ENCODE measurements around the gene NXPE3.

NXPE3 gene

DNA sequence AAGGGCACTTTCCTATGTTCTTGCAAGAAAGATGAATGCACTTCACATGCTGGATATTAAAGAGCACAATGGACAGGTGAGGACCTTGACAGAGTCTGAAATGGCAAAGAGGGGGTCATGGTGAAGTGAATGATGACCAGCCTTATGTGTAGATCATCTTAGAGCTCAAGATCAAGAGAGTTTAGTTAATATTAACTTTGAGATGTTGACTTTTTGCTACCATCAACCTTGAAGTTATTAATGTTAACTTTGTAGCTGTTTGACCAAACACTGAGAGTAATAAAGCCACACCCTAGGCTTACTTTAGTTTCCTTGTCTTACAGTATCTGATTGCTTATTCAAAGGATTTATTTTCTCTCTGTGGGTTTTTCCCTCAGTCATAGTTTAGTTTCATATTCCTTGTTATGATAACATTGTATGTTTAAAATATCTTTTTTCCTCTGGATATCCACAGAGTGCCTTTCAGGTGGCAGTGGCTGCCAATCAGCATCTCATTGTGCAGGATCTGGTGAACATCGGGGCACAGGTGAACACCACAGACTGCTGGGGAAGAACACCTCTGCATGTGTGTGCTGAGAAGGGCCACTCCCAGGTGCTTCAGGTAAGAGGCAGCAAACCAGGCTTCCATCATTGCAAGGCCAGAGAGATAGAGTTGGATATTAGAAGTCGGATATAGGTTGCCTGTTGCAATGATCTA, 75.7 kb downstream of the NXPE3 start:
- DNase-seq (ENCODE audit: low read depth in 1 of 2, low spot score in 1 of 2): no peak
- H3K27me3 ChIP-seq (ENCODE audit: insufficient read depth, poor library complexity, severe bottlenecking): peaks cover 5% of the 10 kb centered on the region
- H3K4me3 ChIP-seq (replicated peaks; ENCODE audit: insufficient read depth, low read length): no peak overlapping the region
- no peak overlapping the region for H3K27ac ChIP-seq (replicated peaks)
- TF ChIP-seq, protein P1, sequence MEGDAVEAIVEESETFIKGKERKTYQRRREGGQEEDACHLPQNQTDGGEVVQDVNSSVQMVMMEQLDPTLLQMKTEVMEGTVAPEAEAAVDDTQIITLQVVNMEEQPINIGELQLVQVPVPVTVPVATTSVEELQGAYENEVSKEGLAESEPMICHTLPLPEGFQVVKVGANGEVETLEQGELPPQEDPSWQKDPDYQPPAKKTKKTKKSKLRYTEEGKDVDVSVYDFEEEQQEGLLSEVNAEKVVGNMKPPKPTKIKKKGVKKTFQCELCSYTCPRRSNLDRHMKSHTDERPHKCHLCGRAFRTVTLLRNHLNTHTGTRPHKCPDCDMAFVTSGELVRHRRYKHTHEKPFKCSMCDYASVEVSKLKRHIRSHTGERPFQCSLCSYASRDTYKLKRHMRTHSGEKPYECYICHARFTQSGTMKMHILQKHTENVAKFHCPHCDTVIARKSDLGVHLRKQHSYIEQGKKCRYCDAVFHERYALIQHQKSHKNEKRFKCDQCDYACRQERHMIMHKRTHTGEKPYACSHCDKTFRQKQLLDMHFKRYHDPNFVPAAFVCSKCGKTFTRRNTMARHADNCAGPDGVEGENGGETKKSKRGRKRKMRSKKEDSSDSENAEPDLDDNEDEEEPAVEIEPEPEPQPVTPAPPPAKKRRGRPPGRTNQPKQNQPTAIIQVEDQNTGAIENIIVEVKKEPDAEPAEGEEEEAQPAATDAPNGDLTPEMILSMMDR (IDR thresholded peaks at IDR 0.05; ENCODE audit: insufficient read depth, low read length): no peak
- TF ChIP-seq POLR2AphosphoS5 (IDR thresholded peaks at IDR 0.05; ENCODE audit: low read depth) (no peak), GABPA (IDR thresholded peaks at IDR 0.05; ENCODE audit: low read depth) (no peak), SPI1 (IDR thresholded peaks at IDR 0.05; ENCODE audit: borderline replicate concordance, low read depth) (no peak)
- TF ChIP-seq, protein P2, sequence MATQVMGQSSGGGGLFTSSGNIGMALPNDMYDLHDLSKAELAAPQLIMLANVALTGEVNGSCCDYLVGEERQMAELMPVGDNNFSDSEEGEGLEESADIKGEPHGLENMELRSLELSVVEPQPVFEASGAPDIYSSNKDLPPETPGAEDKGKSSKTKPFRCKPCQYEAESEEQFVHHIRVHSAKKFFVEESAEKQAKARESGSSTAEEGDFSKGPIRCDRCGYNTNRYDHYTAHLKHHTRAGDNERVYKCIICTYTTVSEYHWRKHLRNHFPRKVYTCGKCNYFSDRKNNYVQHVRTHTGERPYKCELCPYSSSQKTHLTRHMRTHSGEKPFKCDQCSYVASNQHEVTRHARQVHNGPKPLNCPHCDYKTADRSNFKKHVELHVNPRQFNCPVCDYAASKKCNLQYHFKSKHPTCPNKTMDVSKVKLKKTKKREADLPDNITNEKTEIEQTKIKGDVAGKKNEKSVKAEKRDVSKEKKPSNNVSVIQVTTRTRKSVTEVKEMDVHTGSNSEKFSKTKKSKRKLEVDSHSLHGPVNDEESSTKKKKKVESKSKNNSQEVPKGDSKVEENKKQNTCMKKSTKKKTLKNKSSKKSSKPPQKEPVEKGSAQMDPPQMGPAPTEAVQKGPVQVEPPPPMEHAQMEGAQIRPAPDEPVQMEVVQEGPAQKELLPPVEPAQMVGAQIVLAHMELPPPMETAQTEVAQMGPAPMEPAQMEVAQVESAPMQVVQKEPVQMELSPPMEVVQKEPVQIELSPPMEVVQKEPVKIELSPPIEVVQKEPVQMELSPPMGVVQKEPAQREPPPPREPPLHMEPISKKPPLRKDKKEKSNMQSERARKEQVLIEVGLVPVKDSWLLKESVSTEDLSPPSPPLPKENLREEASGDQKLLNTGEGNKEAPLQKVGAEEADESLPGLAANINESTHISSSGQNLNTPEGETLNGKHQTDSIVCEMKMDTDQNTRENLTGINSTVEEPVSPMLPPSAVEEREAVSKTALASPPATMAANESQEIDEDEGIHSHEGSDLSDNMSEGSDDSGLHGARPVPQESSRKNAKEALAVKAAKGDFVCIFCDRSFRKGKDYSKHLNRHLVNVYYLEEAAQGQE (IDR thresholded peaks at IDR 0.05; ENCODE audit: insufficient replicate concordance, low read depth): no peak

DNA sequence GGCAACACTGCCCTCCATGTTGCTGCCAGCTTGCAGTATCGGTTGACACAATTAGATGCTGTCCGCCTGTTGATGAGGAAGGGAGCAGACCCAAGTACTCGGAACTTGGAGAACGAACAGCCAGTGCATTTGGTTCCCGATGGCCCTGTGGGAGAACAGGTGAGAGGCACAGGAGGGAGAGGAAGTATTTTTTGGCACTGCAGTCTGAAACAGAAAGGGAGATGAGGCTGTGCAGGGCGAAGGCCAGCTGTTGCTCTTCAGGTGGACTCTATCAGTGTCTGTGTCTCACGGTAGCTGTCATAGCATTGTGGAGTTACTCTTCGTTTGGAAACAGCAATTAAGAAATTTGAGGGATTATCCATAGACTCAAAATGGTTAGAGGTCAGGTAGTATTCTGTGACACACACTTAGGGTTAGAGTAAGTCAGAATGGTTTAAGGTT, 78.3 kb downstream of the NXPE3 start:
- Histone ChIP-seq H3K4me3 (replicated peaks; ENCODE audit: insufficient read depth, low read length) (no peak overlapping the region), H3K27me3 (ENCODE audit: insufficient read depth, poor library complexity, severe bottlenecking) (no peaks in the 10 kb centered on the region), H3K27ac (replicated peaks) (no peak overlapping the region)
- TF ChIP-seq, protein P2 (IDR thresholded peaks at IDR 0.05; ENCODE audit: insufficient replicate concordance, low read depth): no peak
- TF ChIP-seq, protein P1 (IDR thresholded peaks at IDR 0.05; ENCODE audit: insufficient read depth, low read length): no peak
- TF ChIP-seq POLR2AphosphoS5 (IDR thresholded peaks at IDR 0.05; ENCODE audit: low read depth) (no peak), GABPA (IDR thresholded peaks at IDR 0.05; ENCODE audit: low read depth) (no peak), SPI1 (IDR thresholded peaks at IDR 0.05; ENCODE audit: borderline replicate concordance, low read depth) (no peak)
- no peak for DNase-seq (ENCODE audit: low read depth in 1 of 2, low spot score in 1 of 2)

DNA sequence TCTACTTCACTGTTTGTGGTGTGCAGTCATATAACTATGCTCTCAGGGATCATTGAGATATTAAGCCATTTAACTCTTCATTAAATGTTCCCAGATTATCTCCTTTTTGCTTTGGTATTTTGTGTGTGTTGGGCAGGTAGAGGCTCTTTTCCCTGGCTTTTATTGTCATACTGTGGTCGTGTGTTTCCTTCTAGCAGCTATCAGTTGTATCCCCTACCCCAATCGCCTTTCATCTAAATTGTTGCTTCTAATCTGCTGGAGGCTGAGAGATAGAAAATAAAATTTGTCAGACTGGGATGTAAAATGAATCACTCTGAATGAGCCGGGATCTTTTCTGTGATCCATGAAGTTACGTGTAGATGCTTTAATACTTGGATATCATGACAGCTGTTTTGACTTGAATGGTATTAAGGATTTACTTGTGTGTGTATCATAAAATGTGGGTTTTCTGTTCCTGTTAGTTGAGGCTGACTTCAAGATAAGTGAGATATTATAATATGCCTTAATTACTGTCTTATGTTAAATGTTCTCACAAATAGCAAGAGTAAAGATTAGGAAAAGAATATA, 79.5 kb downstream of the NXPE3 start:
- H3K4me3 ChIP-seq (replicated peaks; ENCODE audit: insufficient read depth, low read length): no peak overlapping the region
- H3K27me3 ChIP-seq (ENCODE audit: insufficient read depth, poor library complexity, severe bottlenecking): no peaks in the 10 kb centered on the region
- DNase-seq (ENCODE audit: low read depth in 1 of 2, low spot score in 1 of 2): no peak
- no peak overlapping the region for H3K27ac ChIP-seq (replicated peaks)
- TF ChIP-seq, protein P2 (IDR thresholded peaks at IDR 0.05; ENCODE audit: insufficient replicate concordance, low read depth): no peak
- TF ChIP-seq GABPA (IDR thresholded peaks at IDR 0.05; ENCODE audit: low read depth): no peak
- TF ChIP-seq, protein P1 (IDR thresholded peaks at IDR 0.05; ENCODE audit: insufficient read depth, low read length): no peak
- no peak for TF ChIP-seq POLR2AphosphoS5 (IDR thresholded peaks at IDR 0.05; ENCODE audit: low read depth)
- TF ChIP-seq SPI1 (IDR thresholded peaks at IDR 0.05; ENCODE audit: borderline replicate concordance, low read depth): no peak

All from HL-60 (cell line).